ENCODE data around the gene CPXM2. TPM values are rescaled to one million over a fixed set of nuclear protein-coding genes. Genes with fewer than 3 reads are reported as not detected.

CPXM2 gene
- total and polyA plus RNA-seq, 4 donors, result 0.05 to 0.92 (median 0.44) TPM

DNA sequence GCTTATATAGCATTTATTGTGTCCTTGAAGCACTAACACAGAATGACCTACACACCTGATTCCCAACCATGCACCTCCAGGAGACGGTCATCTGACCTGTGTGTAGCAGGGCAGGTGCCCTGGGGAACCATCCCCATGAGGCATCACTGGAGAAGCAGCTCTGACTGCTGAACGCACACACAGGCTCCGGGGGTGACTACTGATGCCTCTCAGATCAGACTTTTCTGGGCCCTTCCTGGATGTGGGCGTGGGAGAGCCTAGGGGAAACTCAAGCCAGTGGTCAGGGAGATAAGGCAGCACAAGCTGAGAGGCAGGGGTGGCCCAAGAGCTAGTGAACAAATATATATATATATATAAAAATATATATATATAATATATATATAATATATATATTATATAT is 37.6 kb downstream of the CPXM2 start:
- Histone ChIP-seq H3K27me3 (ENCODE audit: control insufficient read depth in 4 of 4, insufficient read depth in 4 of 4, low read length in 3 of 4) (peaks cover 0 to 6% (median 2%) of the 10 kb centered on the region in 4 donors), H3K36me3 (ENCODE audit: control insufficient read depth in 4 of 4, insufficient read depth in 3 of 4, low read depth in 1 of 4, low read length in 3 of 4) (no peaks in the 10 kb centered on the region), H3K9me3 (ENCODE audit: control insufficient read depth in 4 of 4, low read length in 3 of 4) (no peaks in the 10 kb centered on the region), H3K9ac (ENCODE audit: low read depth in 1 of 2, low read length in 2 of 2) (no peak overlapping the region), H3K4me3 (ENCODE audit: low read depth in 1 of 3, low read length in 3 of 3) (no peak overlapping the region), H3K27ac (ENCODE audit: low read depth in 1 of 2, low read length in 2 of 2) (no peak overlapping the region), H3K4me1 (ENCODE audit: control insufficient read depth in 4 of 4, insufficient read depth in 4 of 4, low read length in 3 of 4) (no peaks in the 10 kb centered on the region)
- no peak for DNase-seq (ENCODE audit: low spot score)
- TF ChIP-seq JUND (IDR thresholded peaks at IDR 0.05), result no peak
- TF ChIP-seq, protein P1, sequence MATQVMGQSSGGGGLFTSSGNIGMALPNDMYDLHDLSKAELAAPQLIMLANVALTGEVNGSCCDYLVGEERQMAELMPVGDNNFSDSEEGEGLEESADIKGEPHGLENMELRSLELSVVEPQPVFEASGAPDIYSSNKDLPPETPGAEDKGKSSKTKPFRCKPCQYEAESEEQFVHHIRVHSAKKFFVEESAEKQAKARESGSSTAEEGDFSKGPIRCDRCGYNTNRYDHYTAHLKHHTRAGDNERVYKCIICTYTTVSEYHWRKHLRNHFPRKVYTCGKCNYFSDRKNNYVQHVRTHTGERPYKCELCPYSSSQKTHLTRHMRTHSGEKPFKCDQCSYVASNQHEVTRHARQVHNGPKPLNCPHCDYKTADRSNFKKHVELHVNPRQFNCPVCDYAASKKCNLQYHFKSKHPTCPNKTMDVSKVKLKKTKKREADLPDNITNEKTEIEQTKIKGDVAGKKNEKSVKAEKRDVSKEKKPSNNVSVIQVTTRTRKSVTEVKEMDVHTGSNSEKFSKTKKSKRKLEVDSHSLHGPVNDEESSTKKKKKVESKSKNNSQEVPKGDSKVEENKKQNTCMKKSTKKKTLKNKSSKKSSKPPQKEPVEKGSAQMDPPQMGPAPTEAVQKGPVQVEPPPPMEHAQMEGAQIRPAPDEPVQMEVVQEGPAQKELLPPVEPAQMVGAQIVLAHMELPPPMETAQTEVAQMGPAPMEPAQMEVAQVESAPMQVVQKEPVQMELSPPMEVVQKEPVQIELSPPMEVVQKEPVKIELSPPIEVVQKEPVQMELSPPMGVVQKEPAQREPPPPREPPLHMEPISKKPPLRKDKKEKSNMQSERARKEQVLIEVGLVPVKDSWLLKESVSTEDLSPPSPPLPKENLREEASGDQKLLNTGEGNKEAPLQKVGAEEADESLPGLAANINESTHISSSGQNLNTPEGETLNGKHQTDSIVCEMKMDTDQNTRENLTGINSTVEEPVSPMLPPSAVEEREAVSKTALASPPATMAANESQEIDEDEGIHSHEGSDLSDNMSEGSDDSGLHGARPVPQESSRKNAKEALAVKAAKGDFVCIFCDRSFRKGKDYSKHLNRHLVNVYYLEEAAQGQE (IDR thresholded peaks at IDR 0.05), result no peak
- no peak for TF ChIP-seq GABPA (IDR thresholded peaks at IDR 0.05 in 1 of 2, conservative IDR thresholded peaks at IDR 0.05 in 1 of 2)
- TF ChIP-seq FOXA2 (IDR thresholded peaks at IDR 0.05), result no peak
- TF ChIP-seq RXRA (IDR thresholded peaks at IDR 0.05), result no peak
- TF ChIP-seq, protein P2, sequence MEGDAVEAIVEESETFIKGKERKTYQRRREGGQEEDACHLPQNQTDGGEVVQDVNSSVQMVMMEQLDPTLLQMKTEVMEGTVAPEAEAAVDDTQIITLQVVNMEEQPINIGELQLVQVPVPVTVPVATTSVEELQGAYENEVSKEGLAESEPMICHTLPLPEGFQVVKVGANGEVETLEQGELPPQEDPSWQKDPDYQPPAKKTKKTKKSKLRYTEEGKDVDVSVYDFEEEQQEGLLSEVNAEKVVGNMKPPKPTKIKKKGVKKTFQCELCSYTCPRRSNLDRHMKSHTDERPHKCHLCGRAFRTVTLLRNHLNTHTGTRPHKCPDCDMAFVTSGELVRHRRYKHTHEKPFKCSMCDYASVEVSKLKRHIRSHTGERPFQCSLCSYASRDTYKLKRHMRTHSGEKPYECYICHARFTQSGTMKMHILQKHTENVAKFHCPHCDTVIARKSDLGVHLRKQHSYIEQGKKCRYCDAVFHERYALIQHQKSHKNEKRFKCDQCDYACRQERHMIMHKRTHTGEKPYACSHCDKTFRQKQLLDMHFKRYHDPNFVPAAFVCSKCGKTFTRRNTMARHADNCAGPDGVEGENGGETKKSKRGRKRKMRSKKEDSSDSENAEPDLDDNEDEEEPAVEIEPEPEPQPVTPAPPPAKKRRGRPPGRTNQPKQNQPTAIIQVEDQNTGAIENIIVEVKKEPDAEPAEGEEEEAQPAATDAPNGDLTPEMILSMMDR (IDR thresholded peaks at IDR 0.05; ENCODE audit: low read depth, low read length, missing input control), result no peak
- TF ChIP-seq, protein P3, sequence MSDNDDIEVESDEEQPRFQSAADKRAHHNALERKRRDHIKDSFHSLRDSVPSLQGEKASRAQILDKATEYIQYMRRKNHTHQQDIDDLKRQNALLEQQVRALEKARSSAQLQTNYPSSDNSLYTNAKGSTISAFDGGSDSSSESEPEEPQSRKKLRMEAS (IDR thresholded peaks at IDR 0.05), result no peak
- no peak for TF ChIP-seq NR2F2 (IDR thresholded peaks at IDR 0.05)
- TF ChIP-seq, protein P4, sequence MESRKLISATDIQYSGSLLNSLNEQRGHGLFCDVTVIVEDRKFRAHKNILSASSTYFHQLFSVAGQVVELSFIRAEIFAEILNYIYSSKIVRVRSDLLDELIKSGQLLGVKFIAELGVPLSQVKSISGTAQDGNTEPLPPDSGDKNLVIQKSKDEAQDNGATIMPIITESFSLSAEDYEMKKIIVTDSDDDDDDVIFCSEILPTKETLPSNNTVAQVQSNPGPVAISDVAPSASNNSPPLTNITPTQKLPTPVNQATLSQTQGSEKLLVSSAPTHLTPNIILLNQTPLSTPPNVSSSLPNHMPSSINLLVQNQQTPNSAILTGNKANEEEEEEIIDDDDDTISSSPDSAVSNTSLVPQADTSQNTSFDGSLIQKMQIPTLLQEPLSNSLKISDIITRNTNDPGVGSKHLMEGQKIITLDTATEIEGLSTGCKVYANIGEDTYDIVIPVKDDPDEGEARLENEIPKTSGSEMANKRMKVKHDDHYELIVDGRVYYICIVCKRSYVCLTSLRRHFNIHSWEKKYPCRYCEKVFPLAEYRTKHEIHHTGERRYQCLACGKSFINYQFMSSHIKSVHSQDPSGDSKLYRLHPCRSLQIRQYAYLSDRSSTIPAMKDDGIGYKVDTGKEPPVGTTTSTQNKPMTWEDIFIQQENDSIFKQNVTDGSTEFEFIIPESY (IDR thresholded peaks at IDR 0.05), result no peak
- TF ChIP-seq, protein P5, sequence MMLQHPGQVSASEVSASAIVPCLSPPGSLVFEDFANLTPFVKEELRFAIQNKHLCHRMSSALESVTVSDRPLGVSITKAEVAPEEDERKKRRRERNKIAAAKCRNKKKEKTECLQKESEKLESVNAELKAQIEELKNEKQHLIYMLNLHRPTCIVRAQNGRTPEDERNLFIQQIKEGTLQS (IDR thresholded peaks at IDR 0.05), result no peak
- no peak for TF ChIP-seq SP1 (IDR thresholded peaks at IDR 0.05)
- TF ChIP-seq HNF4G (IDR thresholded peaks at IDR 0.05), result no peak
- no peak for TF ChIP-seq EGR1 (IDR thresholded peaks at IDR 0.05; ENCODE audit: low read depth in 2 of 2)
- no peak for TF ChIP-seq RAD21 (IDR thresholded peaks at IDR 0.05)
- no peak for TF ChIP-seq FOXA1 (IDR thresholded peaks at IDR 0.05)
- TF ChIP-seq TAF1 (conservative IDR thresholded peaks at IDR 0.05), result no peak
- no peak for TF ChIP-seq YY1 (IDR thresholded peaks at IDR 0.05)
- 48% methylated on average over 4 of the region's 4 CpGs for WGBS
